Brain microvascular endothelial cell (primary cell): ENCODE measurements around the gene PLBD2.

Experiments used
- DNase-seq: peaks from one replicate; pipeline ENCODE4 v3.0.0-alpha.2; 2020
- H3K27ac ChIP-seq: fragments of 250-450 bp; sonication (Bioruptor Pico); 2 replicates; pipeline ENCODE4 v1.5.1; 2020; ENCODE audit warnings: mild to moderate bottlenecking, moderate library complexity
- H3K27me3 ChIP-seq: fragments of 250-450 bp; sonication (Bioruptor Pico); replicated peaks from 2 replicates; pipeline ENCODE4 v1.5.1; 2020; ENCODE audit warnings: mild to moderate bottlenecking
- H3K36me3 ChIP-seq: fragments of 250-450 bp; sonication (Bioruptor Pico); replicated peaks from 2 replicates; pipeline ENCODE4 v1.5.1; 2020; ENCODE audit warnings: mild to moderate bottlenecking
- H3K4me3 ChIP-seq: 2 replicates; pipeline ENCODE4 v1.5.1; 2011; ENCODE audit warnings: low read depth, mild to moderate bottlenecking, control low read depth, low read length, moderate library complexity
- CTCF ChIP-seq: IDR thresholded peaks from 2 replicates; pipeline ENCODE4 v1.5.1; 2011; ENCODE audit warnings: low read depth, mild to moderate bottlenecking, moderate library complexity, low read length, control low read depth, inconsistent platforms; ENCODE audit errors: missing control alignments
- in situ Hi-C: cut with HindIII; loops from 2 replicates; pipeline ENCODE4 v1.10.0; 2017; ENCODE audit warnings: low sequenced_read_pairs, low pct_ligation_motif_present

Gene PLBD2

DNA sequence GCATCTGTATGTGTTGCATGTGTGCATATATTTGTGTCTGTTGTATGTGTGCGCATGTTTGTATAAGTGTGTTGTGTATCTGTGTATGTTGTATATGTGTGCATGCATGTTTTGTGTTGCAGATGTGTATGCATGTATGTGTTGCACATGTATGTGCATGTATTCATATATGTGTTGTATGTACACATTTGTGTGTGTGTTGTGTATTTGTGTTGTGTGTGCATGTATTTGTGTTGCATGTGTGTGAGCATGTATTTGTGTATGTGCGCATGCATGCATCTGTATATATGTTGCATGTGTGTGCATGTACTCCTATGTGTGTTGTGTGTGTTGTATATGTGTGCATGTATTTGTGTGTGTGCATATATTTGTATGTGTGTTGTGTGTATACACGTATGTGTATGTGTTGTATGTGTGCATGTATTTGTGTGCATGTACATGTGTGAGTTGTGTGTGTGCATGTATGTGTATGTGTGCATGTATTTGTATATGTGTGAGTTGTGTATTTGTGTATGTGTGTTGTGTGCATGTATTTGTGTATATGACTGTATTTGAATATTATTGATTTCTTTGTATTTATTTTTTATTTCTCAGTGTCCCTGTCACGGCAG is 40.2 kb upstream of the PLBD2 start:
- Histone ChIP-seq H3K4me3 (no peak overlapping the region), H3K27me3 (no peaks in the 10 kb centered on the region), H3K27ac (no peak overlapping the region), H3K36me3 (peaks cover 6% of the 10 kb centered on the region)
- TF ChIP-seq CTCF: no peak
- in situ Hi-C loops: no loop called here
- DNase-seq: no peak

- Histone ChIP-seq H3K27ac (no peak overlapping the region), H3K36me3 (peaks cover 6% of the 10 kb centered on the region), H3K4me3 (no peak overlapping the region), H3K27me3 (no peaks in the 10 kb centered on the region)
- no peak for DNase-seq
- TF ChIP-seq CTCF: no peak
- in situ Hi-C loops: no loop called here
Observed at GRCh38 chr12:113318900-113319628, 39.3 kb upstream of the PLBD2 start.

GRCh38 chr12:113320401-113320800 is 38.0 kb upstream of the PLBD2 start:
- in situ Hi-C loops: no loop called here
- TF ChIP-seq CTCF: no peak
- peaks cover 6% of the 10 kb centered on the region for H3K36me3 ChIP-seq

DNA sequence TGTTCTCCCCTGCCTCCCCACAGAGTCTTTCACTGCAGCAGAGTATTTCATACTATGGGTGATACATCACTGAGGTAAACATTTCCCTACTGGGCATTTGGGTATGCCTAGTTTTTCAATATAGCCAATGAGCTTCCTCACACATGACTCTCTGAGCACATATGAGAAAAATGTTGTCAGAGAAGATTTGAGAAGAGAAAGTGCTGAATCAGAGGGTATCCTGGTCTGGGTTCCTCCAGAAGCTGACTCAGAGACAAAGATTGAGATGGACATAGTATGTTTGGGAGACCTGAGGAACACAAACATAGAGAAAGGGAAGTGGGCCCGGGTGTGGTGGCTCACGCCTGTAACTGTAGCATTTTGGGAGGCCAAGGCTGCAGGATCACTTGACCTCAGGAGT is 36.0 kb upstream of the PLBD2 start:
- peak; percentile 77 for DNase-seq
- Histone ChIP-seq H3K27ac (peak overlapping the region; percentile 53), H3K4me3 (no peak overlapping the region), H3K36me3 (peaks cover 6% of the 10 kb centered on the region), H3K27me3 (no peaks in the 10 kb centered on the region)
- no peak for TF ChIP-seq CTCF
- in situ Hi-C loops: no loop called here

More at GRCh38 chr12:113320401-113320800, 38.0 kb upstream of the PLBD2 start:
- Histone ChIP-seq H3K27me3 (no peaks in the 10 kb centered on the region), H3K27ac (no peak overlapping the region), H3K4me3 (no peak overlapping the region)
- no peak for DNase-seq

DNA sequence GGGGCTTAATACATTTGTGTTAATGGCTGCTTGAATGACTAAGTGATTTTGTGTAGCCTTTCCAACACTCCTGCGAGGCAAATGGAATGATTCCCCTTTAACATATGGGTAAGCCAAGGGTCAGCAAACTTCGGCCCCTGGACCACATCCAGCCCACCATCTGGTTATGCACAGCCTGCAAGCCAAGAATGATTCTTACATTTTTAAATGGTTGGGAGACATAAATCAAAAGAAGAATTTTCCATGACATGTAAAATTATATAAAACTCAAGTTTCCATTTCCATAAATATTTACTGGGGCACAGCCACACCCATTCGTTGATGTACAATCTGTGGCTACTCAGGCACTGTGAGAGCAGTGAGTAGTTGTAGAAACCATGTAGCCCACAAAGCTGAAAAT is 32.5 kb upstream of the PLBD2 start:
- DNase-seq: no peak

More for the DNA sequence above, 32.5 kb upstream of the PLBD2 start:
- in situ Hi-C loops: no loop called here
- Histone ChIP-seq H3K27me3 (no peaks in the 10 kb centered on the region), H3K27ac (no peak overlapping the region), H3K4me3 (no peak overlapping the region), H3K36me3 (peaks cover 2% of the 10 kb centered on the region)
- no peak for TF ChIP-seq CTCF
